GM19193 (cell line): ENCODE results near the gene CPNE5.

Experiments used
- POLR2A ChIP-seq: IDR thresholded peaks from 4 replicates; pipeline ENCODE4 v1.6.1; 2011; ENCODE audit not compliant: insufficient read depth, insufficient read length; ENCODE audit errors: extremely low read depth

The CPNE5 gene

DNA sequence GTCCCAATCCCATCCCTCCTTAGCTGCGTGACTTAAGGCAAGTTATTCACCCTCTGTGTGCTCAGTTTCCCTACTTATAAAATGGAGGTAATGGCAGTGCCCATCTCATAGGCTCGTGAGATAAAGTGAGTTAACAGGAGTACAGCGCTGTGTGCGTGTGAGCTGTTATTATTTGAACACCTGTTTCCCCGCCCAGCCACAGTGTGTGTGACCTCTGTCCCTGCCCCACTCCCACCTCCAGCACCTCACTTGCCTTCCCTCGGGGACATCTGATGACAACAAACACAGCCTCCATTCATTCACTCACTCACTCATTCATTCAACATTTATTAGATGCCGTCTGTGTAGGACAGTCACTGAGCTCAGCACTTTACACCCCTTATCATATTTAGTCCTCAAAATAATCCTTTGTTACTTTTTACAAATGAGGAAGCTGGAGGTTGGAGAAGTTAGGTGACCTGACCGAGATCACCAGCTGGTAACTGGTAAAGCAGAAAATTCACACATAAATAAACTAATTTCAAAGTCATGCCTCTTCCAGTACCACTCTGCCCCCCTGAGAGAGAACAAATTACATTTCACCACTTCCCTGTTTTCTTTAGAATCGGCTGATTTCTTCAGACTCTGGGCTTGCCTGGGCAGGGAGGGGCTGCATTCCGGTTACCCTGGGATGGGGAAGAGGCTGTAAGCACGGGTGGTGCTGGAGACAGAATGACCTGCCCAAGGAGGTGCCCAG lies 58.6 kb downstream of the CPNE5 start:
- no peak for TF ChIP-seq POLR2A

GRCh38 chr6:36779227-36779626 lies 60.0 kb downstream of the CPNE5 start:
- TF ChIP-seq POLR2A = no peak

DNA sequence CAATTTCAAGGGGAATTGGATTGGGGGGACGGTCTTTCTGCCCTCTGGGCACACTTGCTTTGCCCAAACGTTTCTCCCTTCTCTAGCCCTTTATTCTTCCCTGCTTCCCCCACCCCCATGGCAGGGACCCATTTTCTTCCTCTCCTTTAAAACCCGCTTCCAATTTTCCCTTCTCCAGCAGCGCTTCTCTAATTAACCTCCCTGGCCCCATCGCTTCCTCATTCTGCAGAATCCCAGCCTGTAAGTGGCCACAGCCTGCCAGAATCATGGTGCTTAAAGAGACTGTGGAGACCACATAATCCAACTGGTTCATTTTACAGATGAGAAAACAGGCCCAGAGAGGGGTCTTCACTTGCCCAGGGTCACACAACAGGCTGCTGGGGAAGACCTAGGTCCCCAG lies 61.4 kb downstream of the CPNE5 start:
- TF ChIP-seq POLR2A = no peak

GRCh38 chr6:36776167-36776566 lies 63.1 kb downstream of the CPNE5 start:
- TF ChIP-seq POLR2A = no peak

DNA sequence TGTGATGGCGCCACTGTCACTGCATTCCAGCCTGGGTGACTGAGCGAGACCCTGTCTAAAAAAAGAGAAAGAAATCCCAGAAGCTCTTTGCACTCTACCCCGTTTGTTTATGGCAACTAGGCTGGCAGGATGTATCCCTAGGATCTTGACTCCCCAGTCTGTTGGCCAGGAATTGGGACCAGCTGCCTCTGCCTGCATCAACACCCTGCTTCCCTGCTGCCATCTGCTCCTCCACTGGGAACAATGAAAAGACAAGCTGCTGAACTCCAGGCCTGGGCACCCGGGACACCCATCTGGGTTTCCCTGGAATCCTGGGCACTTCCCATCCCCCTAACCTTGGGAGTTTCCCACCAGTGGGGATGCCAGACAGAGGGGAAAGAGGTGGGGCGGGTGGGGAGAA lies 64.9 kb downstream of the CPNE5 start:
- no peak for TF ChIP-seq POLR2A

DNA sequence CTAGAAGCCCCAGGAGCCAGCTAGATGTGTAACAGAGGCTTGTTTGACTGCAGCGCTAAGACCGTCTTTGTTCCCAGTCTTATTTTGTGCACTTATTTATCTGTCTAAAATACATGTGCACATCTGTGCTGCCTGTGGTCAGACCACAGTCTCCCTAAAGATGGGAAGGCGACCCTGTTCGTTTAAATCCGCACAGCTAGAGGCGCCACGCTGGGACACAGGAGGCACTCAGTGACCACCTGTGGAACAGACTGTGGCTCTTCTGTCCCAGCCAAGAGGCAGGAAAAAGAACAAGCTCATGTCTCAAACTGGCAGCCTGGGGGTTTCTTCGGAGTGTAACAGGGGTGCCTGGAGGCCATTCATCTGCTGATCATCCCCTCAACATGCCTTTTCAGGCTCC lies 66.8 kb downstream of the CPNE5 start:
- TF ChIP-seq POLR2A = no peak

DNA sequence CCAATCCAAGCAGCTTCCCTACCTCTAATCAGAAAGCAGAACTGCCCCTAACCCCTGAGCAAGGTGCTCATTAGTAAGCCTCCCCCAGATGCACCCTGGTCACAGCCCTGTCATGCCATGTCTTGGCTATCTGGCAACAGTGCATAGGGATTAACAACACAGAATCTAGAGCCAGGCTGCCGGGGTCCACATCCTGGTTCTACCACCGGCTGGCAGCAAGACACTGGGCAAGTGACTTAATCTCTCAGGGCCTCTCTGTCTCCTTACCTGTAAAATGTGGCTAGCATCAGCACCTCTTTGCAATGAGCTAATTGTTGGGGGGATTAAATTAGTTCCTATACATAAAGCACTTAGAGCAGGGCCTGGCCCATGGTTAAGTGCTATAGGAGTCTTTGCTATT lies 68.1 kb downstream of the CPNE5 start:
- no peak for TF ChIP-seq POLR2A

DNA sequence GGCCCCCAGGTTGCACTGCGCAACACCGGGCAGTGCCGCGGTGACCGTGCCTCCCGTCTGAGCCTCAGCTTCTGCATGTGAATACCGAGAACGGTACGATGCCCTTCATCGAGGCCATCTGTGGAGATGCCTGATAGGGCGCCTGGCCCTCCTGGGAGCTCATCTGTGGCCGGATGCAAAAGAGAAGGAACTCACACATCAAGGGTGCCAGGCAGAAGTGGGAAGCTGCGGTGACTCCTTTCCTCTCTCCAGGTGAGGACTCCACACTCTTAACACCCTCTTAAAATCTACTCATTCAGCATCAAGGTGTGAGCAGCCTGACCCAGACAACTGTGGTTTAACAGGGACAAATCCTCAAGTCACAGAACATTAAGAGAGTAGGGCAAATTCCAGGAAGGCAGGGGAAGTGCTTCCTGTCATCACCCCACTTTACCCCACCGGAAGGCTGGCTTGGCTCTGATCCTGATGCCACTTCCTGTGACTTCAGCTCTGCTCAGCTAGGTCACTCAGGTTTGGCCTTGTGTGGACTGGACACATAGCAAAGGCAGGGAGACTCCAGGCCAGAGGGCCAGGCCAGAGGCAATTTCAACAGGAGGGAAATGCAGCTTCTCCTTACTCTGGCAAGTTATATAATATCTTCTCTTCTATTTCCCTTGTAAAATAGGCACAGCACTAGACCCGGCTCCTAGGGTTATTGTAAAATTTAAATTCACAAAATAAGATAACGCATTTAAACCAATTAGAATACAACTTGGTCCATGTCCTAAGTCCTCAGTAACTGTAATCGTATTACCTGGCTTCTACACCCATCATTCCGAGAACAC lies 69.4 kb downstream of the CPNE5 start:
- TF ChIP-seq POLR2A = no peak

GRCh38 chr6:36769183-36769675 lies 70.0 kb downstream of the CPNE5 start:
- TF ChIP-seq POLR2A = no peak

DNA sequence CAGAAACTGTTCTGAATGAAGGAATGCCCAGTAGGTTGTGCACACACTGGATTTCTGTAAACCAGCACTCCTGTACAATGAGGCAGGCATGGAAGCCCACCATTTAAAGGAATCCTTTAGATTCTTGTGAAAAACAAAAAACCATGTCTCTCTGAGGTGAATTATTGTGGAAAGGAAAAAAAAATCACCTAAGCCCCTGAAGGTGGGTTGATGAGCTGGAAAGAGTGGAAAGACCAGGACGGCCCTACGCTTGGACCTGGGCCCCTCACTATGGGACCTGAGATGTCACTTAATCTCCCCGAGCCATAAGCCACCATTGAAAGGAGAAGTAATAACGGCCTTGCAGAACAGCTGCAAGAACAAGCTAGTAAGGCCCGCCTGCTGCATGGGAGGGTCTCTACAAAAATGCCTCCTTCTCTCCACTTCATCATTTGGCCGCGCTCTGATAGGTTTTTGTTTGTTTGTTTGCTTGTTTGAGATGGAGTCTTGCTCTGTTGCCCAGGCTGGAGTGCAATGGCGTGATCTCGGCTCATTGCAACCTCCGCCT lies 72.8 kb downstream of the CPNE5 start:
- no peak for TF ChIP-seq POLR2A

GRCh38 chr6:36765594-36766398 lies 73.4 kb downstream of the CPNE5 start:
- no peak for TF ChIP-seq POLR2A

DNA sequence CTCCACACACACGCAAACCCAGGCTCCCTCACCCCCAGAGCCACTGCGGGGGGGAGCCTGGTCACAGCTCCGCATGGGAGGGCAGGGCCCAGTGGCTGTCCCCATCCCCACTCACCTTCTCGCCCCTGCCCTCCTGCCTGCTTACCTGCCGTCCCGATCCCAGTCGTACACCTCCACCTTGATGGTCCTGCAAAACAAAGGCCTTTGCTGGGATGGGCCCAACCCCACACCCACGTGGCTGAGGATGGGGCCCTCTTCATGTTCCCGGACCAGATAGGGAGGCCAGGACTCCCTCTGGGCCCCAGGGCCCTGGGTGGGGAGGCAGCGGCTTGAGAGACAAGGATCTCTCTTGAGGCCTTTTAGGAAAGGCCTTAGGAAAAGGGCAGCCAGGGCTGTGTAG lies 74.1 kb downstream of the CPNE5 start:
- TF ChIP-seq POLR2A = no peak

DNA sequence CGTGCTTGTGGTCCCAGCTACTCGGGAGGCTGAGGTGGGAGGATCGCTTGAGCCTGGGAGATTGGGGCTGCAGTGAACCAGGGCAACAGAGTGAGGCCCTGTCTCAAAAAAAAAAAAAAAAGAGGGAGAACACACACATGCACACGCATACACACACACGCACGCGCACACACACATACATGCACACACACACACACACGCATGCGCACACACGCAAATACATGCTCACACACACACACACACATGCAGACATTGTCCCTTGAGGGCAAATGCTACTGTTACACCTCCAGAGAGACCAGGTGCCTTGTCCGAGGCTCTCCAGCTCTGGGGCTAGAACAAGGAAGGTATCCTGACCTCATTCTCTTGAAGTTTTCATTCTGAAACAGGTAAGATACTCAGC lies 77.1 kb downstream of the CPNE5 start:
- no peak for TF ChIP-seq POLR2A

DNA sequence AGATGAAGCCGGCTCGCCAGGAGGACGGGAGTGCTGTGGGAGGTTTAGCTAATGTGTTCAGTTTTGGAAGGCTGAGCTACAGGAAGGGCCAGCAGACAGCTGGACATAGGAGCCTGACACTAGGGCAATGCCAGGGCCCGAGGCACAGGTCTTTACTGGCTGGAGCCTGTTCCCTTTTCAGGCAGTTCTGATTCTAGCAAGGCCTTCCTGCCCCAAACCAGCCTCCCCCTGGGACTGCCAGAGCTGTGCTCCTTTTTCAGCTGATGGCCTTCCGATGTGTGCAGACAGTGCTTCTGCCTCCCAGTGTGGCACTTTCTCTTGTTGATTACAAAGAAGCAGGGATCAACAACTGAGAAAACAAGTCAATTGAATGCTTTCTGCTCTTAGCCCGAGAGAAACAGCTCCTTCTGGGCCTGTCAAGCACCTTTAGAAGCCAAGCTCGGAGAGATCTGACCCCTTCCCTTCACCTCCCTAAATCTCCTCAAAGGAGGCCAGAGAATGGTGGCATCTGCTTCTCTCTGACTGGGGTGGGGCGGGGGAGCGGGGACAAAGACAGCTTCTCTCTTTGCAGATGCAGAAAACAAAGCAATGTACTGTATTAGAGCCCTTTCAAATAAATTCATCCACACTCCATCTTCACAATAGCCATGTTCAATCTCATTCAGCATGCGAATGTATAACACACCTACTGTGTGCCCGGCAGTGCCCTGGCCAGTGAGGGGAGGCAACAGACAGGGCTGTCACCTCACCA lies 78.4 kb downstream of the CPNE5 start:
- no peak for TF ChIP-seq POLR2A
